ENCODE data around the gene WDR93.

GRCh38 chr15:89732451-89733172, 42.0 kb downstream of the WDR93 start:
- TF ChIP-seq CTCF (IDR thresholded peaks at IDR 0.05 in 8 of 11, conservative IDR thresholded peaks at IDR 0.05 in 3 of 11): no peak
- no peak for TF ChIP-seq POLR2A (IDR thresholded peaks at IDR 0.05)

All from spleen (tissue), 7 donors.